Measurements from ENCODE around the gene GIPR. TPM values are rescaled to one million over a fixed set of nuclear protein-coding genes. Genes with fewer than 3 reads are reported as not detected.

GIPR gene
- polyA plus RNA-seq, 1 of the 3 experiments (the other 2 are of a cell fraction) = 1.4 TPM

DNA sequence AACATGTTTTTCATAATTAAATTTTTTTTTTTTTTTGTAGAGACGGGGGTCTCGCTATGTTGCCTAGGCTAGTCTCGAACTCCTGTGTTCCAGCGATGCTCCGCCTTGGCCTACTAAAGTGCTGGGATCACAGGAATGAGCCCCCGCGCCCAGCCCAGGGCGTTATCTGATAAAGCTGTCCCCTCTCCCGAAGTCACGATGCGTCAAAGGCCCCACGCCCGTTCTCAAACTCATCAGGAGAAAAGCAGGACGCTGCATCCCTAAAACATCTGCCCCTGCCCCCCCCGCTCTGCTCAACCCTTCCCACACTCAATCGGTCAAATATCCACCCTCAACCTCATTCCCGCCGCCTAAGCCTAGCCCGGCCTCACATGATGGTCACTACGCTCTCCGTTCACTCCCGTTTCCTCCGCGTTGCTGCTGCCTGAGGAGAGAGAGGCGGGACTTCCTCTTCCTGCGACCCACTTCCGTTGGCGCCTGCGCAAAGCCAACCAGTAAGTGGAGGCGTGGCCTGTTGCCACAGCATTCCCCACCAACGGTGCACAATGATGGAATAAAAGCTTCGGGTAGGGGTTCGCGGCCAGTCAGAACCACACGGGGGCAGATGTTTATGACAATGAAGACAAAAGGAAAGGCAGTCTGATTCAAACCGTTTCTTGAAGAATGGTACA is 23.6 kb downstream of the GIPR start, which contains the start of gene SNRPD2 (continued):
- no peak for TF ChIP-seq JUND (IDR thresholded peaks at IDR 0.05)
- TF ChIP-seq TEAD4 (IDR thresholded peaks at IDR 0.05; ENCODE audit: borderline replicate concordance, insufficient read depth) = no peak
- TF ChIP-seq RAD21 (IDR thresholded peaks at IDR 0.05; ENCODE audit: low read length) = no peak
- TF ChIP-seq FOSL2 (IDR thresholded peaks at IDR 0.05; ENCODE audit: borderline replicate concordance, low read depth) = no peak
- TF ChIP-seq TAF1 (IDR thresholded peaks at IDR 0.05; ENCODE audit: borderline replicate concordance, low read depth, low read length) = peak; percentile 95
- TF ChIP-seq NFIC (IDR thresholded peaks at IDR 0.05; ENCODE audit: borderline replicate concordance) = no peak
- TF ChIP-seq, protein P1, sequence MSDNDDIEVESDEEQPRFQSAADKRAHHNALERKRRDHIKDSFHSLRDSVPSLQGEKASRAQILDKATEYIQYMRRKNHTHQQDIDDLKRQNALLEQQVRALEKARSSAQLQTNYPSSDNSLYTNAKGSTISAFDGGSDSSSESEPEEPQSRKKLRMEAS (IDR thresholded peaks at IDR 0.05; ENCODE audit: low read depth) = peak; percentile 90
- TF ChIP-seq, protein P2, sequence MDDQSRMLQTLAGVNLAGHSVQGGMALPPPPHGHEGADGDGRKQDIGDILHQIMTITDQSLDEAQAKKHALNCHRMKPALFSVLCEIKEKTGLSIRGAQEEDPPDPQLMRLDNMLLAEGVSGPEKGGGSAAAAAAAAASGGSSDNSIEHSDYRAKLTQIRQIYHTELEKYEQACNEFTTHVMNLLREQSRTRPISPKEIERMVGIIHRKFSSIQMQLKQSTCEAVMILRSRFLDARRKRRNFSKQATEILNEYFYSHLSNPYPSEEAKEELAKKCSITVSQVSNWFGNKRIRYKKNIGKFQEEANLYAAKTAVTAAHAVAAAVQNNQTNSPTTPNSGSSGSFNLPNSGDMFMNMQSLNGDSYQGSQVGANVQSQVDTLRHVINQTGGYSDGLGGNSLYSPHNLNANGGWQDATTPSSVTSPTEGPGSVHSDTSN (IDR thresholded peaks at IDR 0.05) = no peak
- TF ChIP-seq TCF12 (IDR thresholded peaks at IDR 0.05) = no peak
- peak; percentile 77 for TF ChIP-seq NRF1 (IDR thresholded peaks at IDR 0.05; ENCODE audit: low read depth, low read length)
- no peak for TF ChIP-seq ELF1 (IDR thresholded peaks at IDR 0.05)
- no peak for TF ChIP-seq FOXM1 (IDR thresholded peaks at IDR 0.05; ENCODE audit: low read depth)
- no peak for TF ChIP-seq RCOR1 (IDR thresholded peaks at IDR 0.05; ENCODE audit: low read length)
- peak; percentile 50; the same call in 1 of the 2 replicates for TF ChIP-seq GATA2 (CRISPR knock-in tag; IDR thresholded peaks at IDR 0.05)
- peak; percentile 84; the same call in 1 of the 2 replicates for TF ChIP-seq SIN3A (IDR thresholded peaks at IDR 0.05; ENCODE audit: borderline replicate concordance, low read depth, low read length)
- TF ChIP-seq, protein P3, sequence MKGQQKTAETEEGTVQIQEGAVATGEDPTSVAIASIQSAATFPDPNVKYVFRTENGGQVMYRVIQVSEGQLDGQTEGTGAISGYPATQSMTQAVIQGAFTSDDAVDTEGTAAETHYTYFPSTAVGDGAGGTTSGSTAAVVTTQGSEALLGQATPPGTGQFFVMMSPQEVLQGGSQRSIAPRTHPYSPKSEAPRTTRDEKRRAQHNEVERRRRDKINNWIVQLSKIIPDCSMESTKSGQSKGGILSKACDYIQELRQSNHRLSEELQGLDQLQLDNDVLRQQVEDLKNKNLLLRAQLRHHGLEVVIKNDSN (IDR thresholded peaks at IDR 0.05; ENCODE audit: borderline replicate concordance, low read depth) = no peak
- TF ChIP-seq YY1 (IDR thresholded peaks at IDR 0.05; ENCODE audit: low read depth) = no peak
- TF ChIP-seq FOXJ3 (CRISPR knock-in tag; IDR thresholded peaks at IDR 0.05) = no peak
- TF ChIP-seq RXRA (IDR thresholded peaks at IDR 0.05; ENCODE audit: borderline replicate concordance, low read depth) = no peak
